ENCODE measurements around the gene UBL7.

- TF ChIP-seq CTCF (IDR thresholded peaks at IDR 0.05) (no peak), POLR2A (IDR thresholded peaks at IDR 0.05) (no peak), EP300 (IDR thresholded peaks at IDR 0.05) (no peak)
These were observed 47.4 kb downstream of the UBL7 start for GRCh38 chr15:74413350-74414080.
